Subcutaneous adipose tissue (tissue), 4 donors: Measurements from ENCODE around the gene CRYBG2. TPM values are rescaled to one million over a fixed set of nuclear protein-coding genes. Genes with fewer than 3 reads are reported as not detected.

Experiments used
- CTCF ChIP-seq: fragments of 450-650 bp; IDR thresholded peaks from one replicate; pipeline ENCODE4 v1.5.1; 2016; ENCODE audit warnings: low read depth, mild to moderate bottlenecking, control low read depth, antibody characterized with exemption, moderate library complexity
- total RNA-seq, 4 donors: library from RNA; depleted of rRNA; stranded (reverse); fragments of >200 nt; gene quantifications; one replicate each; pipeline ENCODE4 v1.1.0, GENCODE V29; 2016

Gene CRYBG2
- total RNA-seq, 4 donors from 2014 or later = not detected

GRCh38 chr1:26336477-26337205 lies 17.3 kb downstream of the CRYBG2 start:
- TF ChIP-seq CTCF = no peak

GRCh38 chr1:26335774-26336476 lies 18.0 kb downstream of the CRYBG2 start:
- no peak for TF ChIP-seq CTCF

GRCh38 chr1:26330276-26330675 lies 23.7 kb downstream of the CRYBG2 start:
- no peak for TF ChIP-seq CTCF

GRCh38 chr1:26328597-26328996 lies 25.3 kb downstream of the CRYBG2 start:
- TF ChIP-seq CTCF = no peak

GRCh38 chr1:26327956-26328362 lies 26.0 kb downstream of the CRYBG2 start:
- no peak for TF ChIP-seq CTCF

GRCh38 chr1:26324550-26324949 lies 29.4 kb downstream of the CRYBG2 start:
- no peak for TF ChIP-seq CTCF

- TF ChIP-seq CTCF = no peak
Measured at GRCh38 chr1:26323382-26323781, 30.5 kb downstream of the CRYBG2 start.
